SH-SY5Y (cell line): Measurements from ENCODE around the gene THUMPD3.

Source experiments
- GATA2 ChIP-seq: IDR thresholded peaks from 2 replicates; pipeline ENCODE4 v1.6.1; 2011; ENCODE audit warnings: mild to moderate bottlenecking, low read depth, low read length
- GATA3 ChIP-seq: IDR thresholded peaks from 2 replicates; pipeline ENCODE4 v1.6.1; 2011; ENCODE audit warnings: low read depth, mild to moderate bottlenecking, low read length, moderate library complexity

GRCh38 chr3:9347887-9348286 lies 15.0 kb upstream of the THUMPD3 start:
- no peak for TF ChIP-seq GATA2
- no peak for TF ChIP-seq GATA3
